ENCODE measurements around the gene UNC5CL. TPM values are rescaled to one million over a fixed set of nuclear protein-coding genes. Genes with fewer than 3 reads are reported as not detected.

The UNC5CL gene
- total and polyA plus RNA-seq, 2 donors (not counting 1 experiment from before 2014, with no cell fraction given): 0.01 to 0.17 TPM

DNA sequence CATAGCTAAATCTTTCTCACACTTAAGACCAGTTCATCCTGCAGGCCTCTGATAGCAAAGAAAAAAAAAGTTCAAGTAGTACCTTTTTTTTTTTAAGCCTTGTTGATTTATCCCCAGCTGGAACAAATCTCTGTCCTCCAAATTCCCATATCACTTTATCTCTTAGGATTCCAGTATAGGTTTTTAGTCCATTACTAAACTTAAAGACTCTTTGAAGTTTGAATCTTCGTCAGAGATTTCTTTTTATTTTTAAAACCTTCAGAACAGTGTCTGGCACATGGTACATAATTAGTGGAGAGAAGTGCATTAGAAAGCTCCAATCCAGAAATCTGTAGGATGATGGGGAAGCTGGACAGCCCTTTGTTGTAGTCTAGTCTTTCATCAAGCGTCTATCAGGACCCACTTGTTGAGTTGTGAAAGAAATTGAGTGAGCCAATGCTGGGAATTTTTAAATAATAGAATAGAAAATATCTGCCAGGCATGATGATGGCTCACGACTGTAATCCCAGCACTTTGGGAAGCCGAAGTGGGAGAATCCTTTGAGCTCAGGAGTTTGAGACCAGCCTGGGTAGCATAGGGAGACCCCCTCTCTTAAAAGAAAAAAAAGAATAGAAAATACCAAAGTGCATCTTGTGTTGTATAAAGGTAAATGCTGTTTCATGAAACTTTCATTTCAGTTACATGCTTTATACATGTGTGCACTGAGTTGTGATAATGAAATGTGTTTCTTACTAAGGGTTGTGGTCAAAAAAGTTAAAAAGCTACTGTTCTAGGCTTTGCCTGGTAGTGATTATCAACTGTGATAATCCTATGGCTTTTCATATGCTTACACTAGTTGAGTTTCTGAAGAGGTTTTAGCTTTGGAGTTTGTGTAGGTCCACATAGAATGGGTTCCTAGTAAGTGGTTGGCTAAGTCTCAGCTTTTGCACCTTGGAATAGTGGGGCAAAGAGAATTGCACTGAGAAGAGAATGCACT is 36.9 kb upstream of the UNC5CL start:
- Histone ChIP-seq H3K9ac (ENCODE audit: insufficient read depth, low read length) (no peak overlapping the region), H3K36me3 (ENCODE audit: control insufficient read depth, insufficient read depth, low read length) (peaks cover 6% of the 10 kb centered on the region), H3K9me3 (ENCODE audit: control insufficient read depth, insufficient read depth, low read depth, low read length) (no peaks in the 10 kb centered on the region), H2AFZ (ENCODE audit: low read length) (no peak overlapping the region), H4K20me1 (ENCODE audit: control insufficient read depth, extremely low read depth, insufficient read depth, low read length) (no peaks in the 10 kb centered on the region), H3K4me2 (ENCODE audit: extremely low read depth, insufficient read depth, low read length) (no peak overlapping the region), H3K79me2 (ENCODE audit: control insufficient read depth, insufficient read depth, low read length) (peaks cover 58% of the 10 kb centered on the region), H3K4me1 (ENCODE audit: control insufficient read depth, extremely low read depth, insufficient read depth, low read length) (peaks cover 3% of the 10 kb centered on the region), H3K4me3 (replicated peaks in 1 of 4; ENCODE audit: control extremely low read depth in 1 of 4, insufficient read depth in 1 of 4, low read depth in 3 of 4, low read length in 4 of 4) (no peak overlapping the region), H3K27me3 (ENCODE audit: control insufficient read depth, insufficient read depth, low read length) (no peaks in the 10 kb centered on the region), H3K27ac (ENCODE audit: insufficient read depth, low read length) (no peak overlapping the region)
- no peak for DNase-seq (ENCODE audit: low read depth in 2 of 2)
- no peak for TF ChIP-seq EZH2 (IDR thresholded peaks at IDR 0.05; ENCODE audit: low read length, missing control alignments)
- TF ChIP-seq CTCF (conservative IDR thresholded peaks at IDR 0.05 in 1 of 2, IDR thresholded peaks at IDR 0.05 in 1 of 2; ENCODE audit: low read depth in 1 of 2, low read length in 2 of 2): no peak

- Histone ChIP-seq H3K4me3 (replicated peaks in 1 of 4; ENCODE audit: control extremely low read depth in 1 of 4, insufficient read depth in 1 of 4, low read depth in 3 of 4, low read length in 4 of 4) (peak overlapping the region; percentile 75 to 88 (median 78)), H3K4me1 (ENCODE audit: control insufficient read depth, extremely low read depth, insufficient read depth, low read length) (peaks cover 3% of the 10 kb centered on the region), H2AFZ (ENCODE audit: low read length) (peak overlapping the region; percentile 4), H3K27me3 (ENCODE audit: control insufficient read depth, insufficient read depth, low read length) (no peaks in the 10 kb centered on the region), H3K79me2 (ENCODE audit: control insufficient read depth, insufficient read depth, low read length) (peaks cover 55% of the 10 kb centered on the region), H3K9me3 (ENCODE audit: control insufficient read depth, insufficient read depth, low read depth, low read length) (no peaks in the 10 kb centered on the region), H3K9ac (ENCODE audit: insufficient read depth, low read length) (no peak overlapping the region), H3K4me2 (ENCODE audit: extremely low read depth, insufficient read depth, low read length) (peak overlapping the region; percentile 82), H4K20me1 (ENCODE audit: control insufficient read depth, extremely low read depth, insufficient read depth, low read length) (no peaks in the 10 kb centered on the region), H3K36me3 (ENCODE audit: control insufficient read depth, insufficient read depth, low read length) (peaks cover 1% of the 10 kb centered on the region), H3K27ac (ENCODE audit: insufficient read depth, low read length) (peak overlapping the region; percentile 22)
- no peak for TF ChIP-seq EZH2 (IDR thresholded peaks at IDR 0.05; ENCODE audit: low read length, missing control alignments)
- no peak for TF ChIP-seq CTCF (conservative IDR thresholded peaks at IDR 0.05 in 1 of 2, IDR thresholded peaks at IDR 0.05 in 1 of 2; ENCODE audit: low read depth in 1 of 2, low read length in 2 of 2)
- peak in 1 of 2 donors; percentile 7 for DNase-seq (ENCODE audit: low read depth in 2 of 2)
Measured at GRCh38 chr6:41074692-41075436, 35.8 kb upstream of the UNC5CL start.

Measured in fibroblast of lung (primary cell).